Measurements from ENCODE around the gene ADAMTS8.

The ADAMTS8 gene
- total RNA-seq, result 0 to 0.25 (median 0.05) reads per million in 18 experiments

GRCh38 chr11:130428316-130429119 lies at the start of gene ADAMTS8:
TSS of gene ADAMTS8 (minus strand) at chr11:130428609. CDS start at chr11:130428286, 323 bp downstream.
- peak in 1 of 2 donors; percentile 10 for DNase-seq

GRCh38 chr11:130477586-130478203 lies 49.3 kb upstream of the ADAMTS8 start:
- DNase-seq, result no peak

GRCh38 chr11:130476922-130477491 lies 48.6 kb upstream of the ADAMTS8 start:
- no peak for DNase-seq

GRCh38 chr11:130476200-130476921 lies 48.0 kb upstream of the ADAMTS8 start:
- no peak for DNase-seq

- no peak for DNase-seq
Observed at GRCh38 chr11:130475426-130476053, 47.1 kb upstream of the ADAMTS8 start.

GRCh38 chr11:130474637-130475400 lies 46.4 kb upstream of the ADAMTS8 start:
- no peak for DNase-seq

GRCh38 chr11:130473795-130474377 lies 45.5 kb upstream of the ADAMTS8 start:
- DNase-seq, result no peak

- no peak for DNase-seq
Observed at GRCh38 chr11:130473056-130473794, 44.8 kb upstream of the ADAMTS8 start.

GRCh38 chr11:130472434-130472961 lies 44.1 kb upstream of the ADAMTS8 start:
- DNase-seq, result no peak

- no peak for DNase-seq
Observed at GRCh38 chr11:130471731-130472433, 43.5 kb upstream of the ADAMTS8 start.

- no peak for DNase-seq
Observed at GRCh38 chr11:130470832-130471706, 42.7 kb upstream of the ADAMTS8 start.

GRCh38 chr11:130469181-130469580 lies 40.8 kb upstream of the ADAMTS8 start:
- DNase-seq, result no peak

GRCh38 chr11:130467116-130467900 lies 38.9 kb upstream of the ADAMTS8 start:
- no peak for DNase-seq

- no peak for DNase-seq
Observed at GRCh38 chr11:130465263-130465662, 36.9 kb upstream of the ADAMTS8 start.

GRCh38 chr11:130464291-130464812 lies 35.9 kb upstream of the ADAMTS8 start:
- DNase-seq, result no peak

GRCh38 chr11:130462931-130463330 lies 34.5 kb upstream of the ADAMTS8 start:
- no peak for DNase-seq

- DNase-seq, result no peak
Observed at GRCh38 chr11:130462101-130462885, 33.9 kb upstream of the ADAMTS8 start.
